PC-9 (cell line): ENCODE results near the gene PLA2G3.

Source experiments
- EZH2 ChIP-seq: fragments of 200-600 bp; sonication (generic); IDR thresholded peaks from 2 replicates; pipeline ENCODE4 v1.8.0; 2017; ENCODE audit warnings: antibody characterized with exemption, low read depth
- TF ChIP-seq, protein P1 (sequence below): fragments of 200-600 bp; sonication (generic); conservative IDR thresholded peaks from 2 replicates; pipeline ENCODE4 v1.6.1; 2017; ENCODE audit warnings: mixed run types, antibody characterized with exemption, mild to moderate bottlenecking, moderate library complexity

DNA sequence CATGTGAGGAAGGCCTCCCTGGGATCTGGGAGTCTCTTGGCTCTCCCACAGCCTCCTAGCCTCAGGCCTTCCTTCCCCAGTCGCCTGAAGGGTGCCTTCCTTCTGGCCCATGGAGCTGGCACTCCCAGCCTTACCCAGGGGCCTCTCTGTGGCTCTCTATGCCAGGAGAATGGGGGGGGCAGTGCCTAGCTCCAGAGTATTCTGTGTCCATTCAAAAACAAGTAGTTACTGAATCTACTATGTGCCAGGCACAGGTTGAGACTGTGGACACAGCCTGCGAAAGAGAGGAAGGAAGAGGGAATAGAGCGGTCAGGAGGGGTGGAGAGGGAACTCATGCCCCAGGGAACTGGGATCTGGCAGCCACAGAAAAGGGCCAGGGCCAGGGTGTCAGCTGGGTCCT lies 2.7 kb upstream of the PLA2G3 start:
- TF ChIP-seq, protein P1, sequence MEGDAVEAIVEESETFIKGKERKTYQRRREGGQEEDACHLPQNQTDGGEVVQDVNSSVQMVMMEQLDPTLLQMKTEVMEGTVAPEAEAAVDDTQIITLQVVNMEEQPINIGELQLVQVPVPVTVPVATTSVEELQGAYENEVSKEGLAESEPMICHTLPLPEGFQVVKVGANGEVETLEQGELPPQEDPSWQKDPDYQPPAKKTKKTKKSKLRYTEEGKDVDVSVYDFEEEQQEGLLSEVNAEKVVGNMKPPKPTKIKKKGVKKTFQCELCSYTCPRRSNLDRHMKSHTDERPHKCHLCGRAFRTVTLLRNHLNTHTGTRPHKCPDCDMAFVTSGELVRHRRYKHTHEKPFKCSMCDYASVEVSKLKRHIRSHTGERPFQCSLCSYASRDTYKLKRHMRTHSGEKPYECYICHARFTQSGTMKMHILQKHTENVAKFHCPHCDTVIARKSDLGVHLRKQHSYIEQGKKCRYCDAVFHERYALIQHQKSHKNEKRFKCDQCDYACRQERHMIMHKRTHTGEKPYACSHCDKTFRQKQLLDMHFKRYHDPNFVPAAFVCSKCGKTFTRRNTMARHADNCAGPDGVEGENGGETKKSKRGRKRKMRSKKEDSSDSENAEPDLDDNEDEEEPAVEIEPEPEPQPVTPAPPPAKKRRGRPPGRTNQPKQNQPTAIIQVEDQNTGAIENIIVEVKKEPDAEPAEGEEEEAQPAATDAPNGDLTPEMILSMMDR: no peak
- no peak for TF ChIP-seq EZH2
